Suprapubic skin (tissue), 4 donors: Measurements from ENCODE around the gene WNT5B. TPM values are rescaled to one million over a fixed set of nuclear protein-coding genes. Genes with fewer than 3 reads are reported as not detected.

Experiments
- DNase-seq, 2 donors: peaks; one replicate each; pipeline ENCODE4 v3.0.0-alpha.2; 2019; ENCODE audit warnings: low spot score in 2 of 2
- H3K27ac ChIP-seq: fragments of 200-600 bp; sonication (generic); one replicate; pipeline ENCODE4 v1.5.1; 2019
- H3K27me3 ChIP-seq: fragments of 200-600 bp; sonication (generic); one replicate; pipeline ENCODE4 v1.5.1; 2019
- H3K36me3 ChIP-seq: fragments of 200-600 bp; sonication (generic); one replicate; pipeline ENCODE4 v1.5.1; 2019
- H3K4me1 ChIP-seq: fragments of 200-600 bp; sonication (generic); one replicate; pipeline ENCODE4 v1.5.1; 2019
- H3K4me3 ChIP-seq: fragments of 200-600 bp; sonication (generic); one replicate; pipeline ENCODE4 v1.5.1; 2019; ENCODE audit warnings: mild to moderate bottlenecking
- H3K9me3 ChIP-seq: fragments of 200-600 bp; sonication (generic); one replicate; pipeline ENCODE4 v1.5.1; 2019
- EP300 ChIP-seq: sonication (generic); formaldehyde crosslinking; IDR thresholded peaks from one replicate; pipeline ENCODE4 v1.6.1; 2017; ENCODE audit warnings: antibody characterized with exemption
- POLR2A ChIP-seq, 2 donors: fragments of 450-650 bp; IDR thresholded peaks; one replicate each; pipeline ENCODE4 v1.6.1; 2017; ENCODE audit warnings: antibody characterized with exemption in 2 of 2, mild to moderate bottlenecking in 2 of 2, moderate library complexity in 2 of 2
- POLR2AphosphoS5 ChIP-seq, 3 donors: sonication (generic); formaldehyde crosslinking; IDR thresholded peaks; one replicate each; pipeline ENCODE4 v1.6.1; 2017; ENCODE audit warnings: antibody characterized with exemption in 3 of 3
- WGBS: methylation state at CpG from one replicate; pipeline ENCODE4 v1.1.5; 2018; 5-methylcytosine and 5-hydroxymethylcytosine counted together
- total RNA-seq, 4 donors: library from RNA; depleted of rRNA; stranded (reverse); fragments of >200 nt; gene quantifications; one replicate each; pipeline ENCODE4 v1.1.0, GENCODE V29; 2016
- TF ChIP-seq, protein P1 (sequence below), 2 donors: fragments of 200-600 bp in 1 of 2; fragments of 450-650 bp in 1 of 2; sonication (generic) in 1 of 2; IDR thresholded peaks; one replicate each; pipeline ENCODE4 v1.5.1; 2016 to 2019; ENCODE audit warnings: antibody characterized with exemption in 2 of 2, mild to moderate bottlenecking in 1 of 2, moderate library complexity in 1 of 2

The WNT5B gene
- total RNA-seq, 4 donors from 2014 or later: 7.3 to 12.8 (median 8.3) TPM

DNA sequence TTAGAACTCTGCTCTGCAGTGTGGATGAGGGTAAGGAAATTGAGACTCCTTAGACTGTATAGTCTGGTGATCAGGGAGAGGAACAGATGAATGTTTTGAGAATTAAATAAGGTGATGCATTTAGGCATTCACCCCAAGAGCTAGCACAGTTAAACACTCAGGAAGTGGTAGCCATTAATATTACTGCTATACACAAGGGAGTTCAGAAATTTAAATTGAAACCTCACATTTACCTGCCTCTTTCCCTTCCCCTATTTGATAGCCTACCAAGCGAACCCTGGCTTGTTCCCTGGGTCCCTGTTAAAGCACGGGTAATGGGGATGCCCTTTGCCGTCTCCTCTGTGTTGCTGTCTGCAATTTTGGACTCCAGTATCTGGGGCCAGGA, 18.2 kb downstream of the WNT5B start:
- DNase-seq: no peak
- TF ChIP-seq EP300: no peak
- no peak for TF ChIP-seq POLR2A (IDR thresholded peaks at IDR 0.05)
- TF ChIP-seq POLR2AphosphoS5 (IDR thresholded peaks at IDR 0.05): no peak
- TF ChIP-seq, protein P1, sequence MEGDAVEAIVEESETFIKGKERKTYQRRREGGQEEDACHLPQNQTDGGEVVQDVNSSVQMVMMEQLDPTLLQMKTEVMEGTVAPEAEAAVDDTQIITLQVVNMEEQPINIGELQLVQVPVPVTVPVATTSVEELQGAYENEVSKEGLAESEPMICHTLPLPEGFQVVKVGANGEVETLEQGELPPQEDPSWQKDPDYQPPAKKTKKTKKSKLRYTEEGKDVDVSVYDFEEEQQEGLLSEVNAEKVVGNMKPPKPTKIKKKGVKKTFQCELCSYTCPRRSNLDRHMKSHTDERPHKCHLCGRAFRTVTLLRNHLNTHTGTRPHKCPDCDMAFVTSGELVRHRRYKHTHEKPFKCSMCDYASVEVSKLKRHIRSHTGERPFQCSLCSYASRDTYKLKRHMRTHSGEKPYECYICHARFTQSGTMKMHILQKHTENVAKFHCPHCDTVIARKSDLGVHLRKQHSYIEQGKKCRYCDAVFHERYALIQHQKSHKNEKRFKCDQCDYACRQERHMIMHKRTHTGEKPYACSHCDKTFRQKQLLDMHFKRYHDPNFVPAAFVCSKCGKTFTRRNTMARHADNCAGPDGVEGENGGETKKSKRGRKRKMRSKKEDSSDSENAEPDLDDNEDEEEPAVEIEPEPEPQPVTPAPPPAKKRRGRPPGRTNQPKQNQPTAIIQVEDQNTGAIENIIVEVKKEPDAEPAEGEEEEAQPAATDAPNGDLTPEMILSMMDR (IDR thresholded peaks at IDR 0.05): no peak
- WGBS: 94% methylated on average over 3 of the region's 3 CpGs
- no peaks in the 10 kb centered on the region for H3K9me3 ChIP-seq
- H3K36me3 ChIP-seq: no peaks in the 10 kb centered on the region
- H3K27ac ChIP-seq: no peak overlapping the region
- no peak overlapping the region for H3K4me3 ChIP-seq
- H3K4me1 ChIP-seq: peaks cover 16% of the 10 kb centered on the region
- no peaks in the 10 kb centered on the region for H3K27me3 ChIP-seq

DNA sequence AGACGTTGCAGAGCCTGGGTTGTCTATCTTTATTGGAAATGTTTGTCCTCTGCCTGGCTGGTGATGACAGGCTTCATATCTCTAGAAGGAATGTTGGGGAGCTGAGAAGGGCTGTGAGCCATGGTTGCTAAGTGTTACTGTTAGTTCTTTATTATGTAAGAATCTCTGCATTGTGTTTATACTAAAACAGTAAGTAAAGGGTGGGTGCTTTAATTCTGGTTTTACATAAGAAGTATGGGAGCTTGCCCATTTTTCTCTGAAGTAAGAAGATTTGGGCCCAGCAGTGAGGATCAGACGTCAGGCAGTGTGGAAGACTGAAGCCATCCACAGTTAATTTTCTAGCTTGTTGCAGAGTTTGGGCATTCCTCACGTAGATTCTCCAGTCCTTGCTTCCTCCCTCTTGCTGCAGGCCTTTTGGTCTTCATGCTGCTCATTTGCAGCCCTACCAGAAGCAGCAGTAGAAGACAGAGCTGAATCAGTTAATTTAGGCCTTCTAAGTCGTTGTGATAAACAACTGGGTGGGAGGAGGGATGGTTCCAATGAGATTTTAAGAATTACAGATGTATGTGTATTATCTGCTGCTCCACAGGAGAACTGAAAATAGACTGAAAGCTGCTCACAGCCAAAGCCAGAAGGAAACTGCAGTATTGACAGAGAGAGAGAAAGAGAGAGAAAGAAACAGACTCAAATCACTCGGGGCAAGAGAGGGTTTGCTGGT, 21.4 kb downstream of the WNT5B start:
- Histone ChIP-seq H3K4me3 (no peak overlapping the region), H3K27ac (no peak overlapping the region)

DNA sequence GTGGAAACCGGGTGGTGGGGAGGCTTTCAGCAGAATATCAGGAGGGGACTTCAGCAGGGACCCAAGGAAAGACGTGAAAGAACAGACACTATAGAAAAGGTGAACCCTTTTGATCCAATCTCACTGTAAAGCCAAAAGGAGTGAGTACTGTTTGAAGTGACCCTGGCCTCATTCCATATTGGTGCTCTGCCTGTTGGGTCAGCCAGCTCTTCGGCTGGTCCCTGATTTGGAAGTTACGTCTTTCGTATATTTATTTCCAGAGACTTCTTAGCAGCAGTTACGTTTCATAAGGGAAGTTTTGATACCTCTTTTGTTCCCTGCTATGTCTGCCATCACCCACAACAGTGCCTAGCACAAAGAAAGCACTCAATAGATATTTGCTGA, 21.9 kb downstream of the WNT5B start:
- no peak for TF ChIP-seq EP300
- TF ChIP-seq POLR2A (IDR thresholded peaks at IDR 0.05): no peak
- no peak for TF ChIP-seq POLR2AphosphoS5 (IDR thresholded peaks at IDR 0.05)
- TF ChIP-seq, protein P1 (IDR thresholded peaks at IDR 0.05): no peak
- WGBS: 68% methylated on average over 6 of the region's 6 CpGs

More for the DNA sequence above, 21.4 kb downstream of the WNT5B start:
- H3K9me3 ChIP-seq: no peaks in the 10 kb centered on the region
- DNase-seq: no peak
- no peaks in the 10 kb centered on the region for H3K27me3 ChIP-seq
- no peaks in the 10 kb centered on the region for H3K36me3 ChIP-seq
- H3K4me1 ChIP-seq: peaks cover 14% of the 10 kb centered on the region
- 33% methylated on average over 5 of the region's 5 CpGs for WGBS
- TF ChIP-seq POLR2AphosphoS5 (IDR thresholded peaks at IDR 0.05) (no peak), POLR2A (IDR thresholded peaks at IDR 0.05) (no peak), EP300 (no peak)
- TF ChIP-seq, protein P1 (IDR thresholded peaks at IDR 0.05): no peak

DNA sequence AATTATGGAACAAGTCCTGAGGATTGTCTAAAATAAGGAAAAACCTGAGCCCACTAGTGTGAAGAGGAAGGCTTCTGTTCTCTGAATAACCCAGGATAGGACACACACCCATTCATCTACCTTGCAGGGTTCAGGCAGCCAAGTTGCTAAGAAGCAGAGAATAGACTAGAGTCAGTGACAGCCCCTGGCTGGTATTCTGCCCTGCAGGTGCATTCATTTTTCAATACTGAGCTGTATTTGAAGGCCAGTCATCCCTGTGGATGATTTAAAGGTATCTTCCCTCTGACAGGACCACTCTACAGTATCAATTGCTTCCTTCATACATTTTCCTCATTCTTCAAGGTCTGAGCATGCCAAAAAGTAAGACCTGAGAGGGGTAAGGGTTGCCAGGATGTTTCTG, 22.9 kb downstream of the WNT5B start:
- TF ChIP-seq, protein P1 (IDR thresholded peaks at IDR 0.05): no peak
- TF ChIP-seq POLR2AphosphoS5 (IDR thresholded peaks at IDR 0.05) (no peak), EP300 (no peak), POLR2A (IDR thresholded peaks at IDR 0.05) (no peak)

More for the DNA sequence above, 21.9 kb downstream of the WNT5B start:
- Histone ChIP-seq H3K4me1 (peaks cover 16% of the 10 kb centered on the region), H3K4me3 (no peak overlapping the region), H3K36me3 (no peaks in the 10 kb centered on the region), H3K9me3 (no peaks in the 10 kb centered on the region), H3K27ac (no peak overlapping the region), H3K27me3 (no peaks in the 10 kb centered on the region)
- no peak for DNase-seq

DNA sequence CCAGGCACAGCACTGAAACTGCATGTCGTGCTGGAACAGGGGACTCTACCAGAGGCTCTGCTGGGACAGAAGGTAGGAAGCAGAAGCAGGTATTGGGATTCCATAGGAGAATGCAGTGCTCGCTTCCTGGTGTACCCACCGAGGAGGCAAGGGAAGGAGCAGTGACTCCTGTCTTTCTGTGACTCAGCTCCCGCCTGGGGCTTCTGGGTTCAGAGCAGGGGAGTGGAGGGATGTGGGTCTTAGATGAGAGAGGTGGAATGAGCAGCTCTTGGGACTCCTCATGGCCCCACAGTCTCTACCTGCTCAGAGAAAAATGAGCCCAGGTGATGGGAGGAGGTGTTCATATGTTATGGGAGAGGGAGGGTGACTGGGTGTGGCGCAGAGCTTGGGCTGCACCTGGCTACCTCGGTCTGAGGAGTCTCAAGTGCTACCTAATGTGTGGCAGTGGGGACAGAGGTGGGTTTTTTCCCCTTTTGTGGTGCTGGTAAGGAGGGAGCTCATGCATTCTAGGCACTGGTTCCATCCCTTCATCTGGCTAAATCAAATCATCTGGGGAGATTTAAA, 26.3 kb downstream of the WNT5B start:
- 68% methylated on average over 6 of the region's 6 CpGs for WGBS

More for the DNA sequence above, 22.9 kb downstream of the WNT5B start:
- Histone ChIP-seq H3K36me3 (no peaks in the 10 kb centered on the region), H3K4me3 (no peak overlapping the region), H3K27ac (no peak overlapping the region), H3K4me1 (peaks cover 16% of the 10 kb centered on the region), H3K27me3 (no peaks in the 10 kb centered on the region), H3K9me3 (no peaks in the 10 kb centered on the region)
- no peak for DNase-seq

More for the DNA sequence above, 26.3 kb downstream of the WNT5B start:
- DNase-seq: no peak
- Histone ChIP-seq H3K27ac (no peak overlapping the region), H3K27me3 (no peaks in the 10 kb centered on the region), H3K9me3 (no peaks in the 10 kb centered on the region), H3K4me3 (no peak overlapping the region), H3K36me3 (no peaks in the 10 kb centered on the region), H3K4me1 (peaks cover 43% of the 10 kb centered on the region)
- TF ChIP-seq POLR2AphosphoS5 (IDR thresholded peaks at IDR 0.05) (no peak), EP300 (no peak), POLR2A (IDR thresholded peaks at IDR 0.05) (no peak)
- TF ChIP-seq, protein P1 (IDR thresholded peaks at IDR 0.05): no peak
